HepG2 (cell line): Measurements from ENCODE around the gene RIPOR3. TPM values are rescaled to one million over a fixed set of nuclear protein-coding genes. Genes with fewer than 3 reads are reported as not detected.
A peak's percentile ranks its signal among the peaks of the same experiment; 100 is the strongest.

Experiments
- ATF7 ChIP-seq, 2 experiments: fragments of 450-650 bp in 1 of 2; sonication (generic) in 1 of 2; formaldehyde crosslinking in 1 of 2; IDR thresholded peaks; 2 replicates each; pipeline versions ENCODE4 v1.4.0 to v1.6.1; 2016 to 2020; ENCODE audit warnings: antibody characterized with exemption in 1 of 2, mild to moderate bottlenecking in 1 of 2, missing genetic modification reagents in 1 of 2
- CHD4 ChIP-seq: fragments of 200-600 bp; sonication (generic); IDR thresholded peaks from 2 replicates; pipeline ENCODE4 v1.7.0; 2017; ENCODE audit warnings: mild to moderate bottlenecking, low read length, borderline replicate concordance
- GATAD2A ChIP-seq: IDR thresholded peaks from 2 replicates; pipeline ENCODE4 v1.6.1; 2016
- HMG20A ChIP-seq: IDR thresholded peaks from 2 replicates; pipeline ENCODE4 v1.6.1; 2016; ENCODE audit warnings: borderline replicate concordance
- HNF4G ChIP-seq, 2 experiments: sonication (generic) in 1 of 2; formaldehyde crosslinking in 1 of 2; IDR thresholded peaks; 2 replicates each; pipeline versions ENCODE4 v1.4.0 to v1.6.1; 2011 to 2020; ENCODE audit warnings: borderline replicate concordance in 2 of 2, low read depth in 2 of 2, mild to moderate bottlenecking in 2 of 2, low read length in 1 of 2, missing genetic modification reagents in 1 of 2, moderate library complexity in 1 of 2
- IRF9 ChIP-seq: sonication (generic); formaldehyde crosslinking; IDR thresholded peaks from 2 replicates; pipeline ENCODE4 v1.8.0; 2022; ENCODE audit warnings: missing genetic modification reagents, mild to moderate bottlenecking, borderline replicate concordance
- KLF11 ChIP-seq: IDR thresholded peaks from 2 replicates; pipeline ENCODE4 v1.6.1; 2016; ENCODE audit warnings: missing compliant biosample characterization
- RCOR2 ChIP-seq: IDR thresholded peaks from 2 replicates; pipeline ENCODE4 v1.6.1; 2016; ENCODE audit warnings: missing biosample characterization, missing genetic modification reagents
- REPIN1 ChIP-seq: sonication (generic); formaldehyde crosslinking; IDR thresholded peaks from 2 replicates; pipeline ENCODE4 v1.8.0; 2022; ENCODE audit warnings: missing genetic modification reagents, low read depth, mild to moderate bottlenecking, borderline replicate concordance
- SNAPC5 ChIP-seq: sonication (generic); formaldehyde crosslinking; IDR thresholded peaks from 2 replicates; pipeline ENCODE4 v1.8.1; 2023; ENCODE audit warnings: mild to moderate bottlenecking, missing genetic modification reagents, borderline replicate concordance
- SOX13 ChIP-seq, 3 experiments: fragments of 450-650 bp in 1 of 3; sonication (generic) in 1 of 3; formaldehyde crosslinking in 1 of 3; IDR thresholded peaks in 2 of 3; conservative IDR thresholded peaks in 1 of 3; 2 replicates each; pipeline versions ENCODE4 v1.5.0 to v1.6.1; 2016 to 2020; ENCODE audit warnings: antibody characterized with exemption in 1 of 3, mild to moderate bottlenecking in 1 of 3, missing compliant biosample characterization in 1 of 3, missing genetic modification reagents in 1 of 3, moderate library complexity in 1 of 3
- SP140L ChIP-seq: sonication (generic); formaldehyde crosslinking; IDR thresholded peaks from 2 replicates; pipeline ENCODE4 v1.4.0; 2020; ENCODE audit warnings: missing genetic modification reagents, borderline replicate concordance
- TRIM24 ChIP-seq: sonication (generic); formaldehyde crosslinking; IDR thresholded peaks from 2 replicates; pipeline ENCODE4 v1.8.0; 2022; ENCODE audit warnings: mild to moderate bottlenecking, missing genetic modification reagents
- ZBTB7A ChIP-seq: sonication (generic); formaldehyde crosslinking; IDR thresholded peaks from 2 replicates; pipeline ENCODE4 v1.8.0; 2022; ENCODE audit warnings: mild to moderate bottlenecking, missing genetic modification reagents
- ZFP36 ChIP-seq: fragments of 150-350 bp; IDR thresholded peaks from 2 replicates; pipeline ENCODE4 v1.6.1; 2018; ENCODE audit warnings: borderline replicate concordance, low read length, low read depth; ENCODE audit not compliant: partially characterized antibody
- ZFP36L1 ChIP-seq: sonication (generic); formaldehyde crosslinking; IDR thresholded peaks from 2 replicates; pipeline ENCODE4 v1.8.0; 2022; ENCODE audit warnings: mild to moderate bottlenecking, missing genetic modification reagents, moderate library complexity
- ZNF18 ChIP-seq: sonication (generic); formaldehyde crosslinking; IDR thresholded peaks from 2 replicates; pipeline ENCODE4 v1.8.0; 2022; ENCODE audit warnings: mild to moderate bottlenecking, missing genetic modification reagents; ENCODE audit not compliant: insufficient replicate concordance
- ZNF260 ChIP-seq: sonication (generic); formaldehyde crosslinking; IDR thresholded peaks from 2 replicates; pipeline ENCODE4 v1.4.0; 2020; ENCODE audit warnings: missing genetic modification reagents, low read depth, mild to moderate bottlenecking, borderline replicate concordance
- ZNF275 ChIP-seq: sonication (generic); formaldehyde crosslinking; IDR thresholded peaks from 2 replicates; pipeline ENCODE4 v1.8.0; 2022; ENCODE audit warnings: missing genetic modification reagents, mild to moderate bottlenecking, inconsistent platforms, borderline replicate concordance
- ZNF362 ChIP-seq: sonication (generic); formaldehyde crosslinking; IDR thresholded peaks from 2 replicates; pipeline ENCODE4 v1.4.0; 2020; ENCODE audit warnings: missing genetic modification reagents, mild to moderate bottlenecking, borderline replicate concordance
- polyA plus RNA-seq, 8 experiments: library from polyadenylated mRNA; depleted of rRNA in 3 of 8; stranded (reverse) in 7 of 8; unstranded in 1 of 8; fragments of >200 nt; fragmentation: Illumina TruSeq in 4 of 8; extraction: Trizol in 4 of 8; gene quantifications; 2 replicates each; pipeline versions ENCODE4 v1.2.1 to v1.2.3, GENCODE V29; 2011 to 2016; ENCODE audit warnings: low read depth in 4 of 8, missing spikeins in 1 of 8, mixed read lengths in 1 of 8; ENCODE audit not compliant: insufficient read depth in 1 of 8
- total RNA-seq, 5 experiments: library from RNA; depleted of rRNA; stranded (reverse); fragments of >200 nt; fragmentation: Illumina TruSeq; extraction: Trizol; gene quantifications; 2 replicates each; pipeline ENCODE4 v1.2.3, GENCODE V29; 2016; ENCODE audit warnings: low read depth in 1 of 5

Gene RIPOR3
- total and polyA plus RNA-seq, 2 of the 13 experiments (the other 11 are each of a cell fraction or from before 2014, with no cell fraction given): 0.18 TPM; not detected in 1

GRCh38 chr20:50680105-50680960 is 11.0 kb downstream of the RIPOR3 start (continued):
- TF ChIP-seq TRIM24 (peak; percentile 74), ZBTB7A (CRISPR knock-in tag) (peak; percentile 49; the same call in 1 of the 2 replicates), ATF7 (IDR thresholded peaks at IDR 0.05) (no peak), ATF7 (CRISPR knock-in tag; IDR thresholded peaks at IDR 0.05) (peak; percentile 23; the same call in 1 of the 2 replicates), REPIN1 (CRISPR knock-in tag) (peak; percentile 90), ZNF362 (peak; percentile 67; the same call in 1 of the 2 replicates), RCOR2 (peak; percentile 93), SP140L (CRISPR knock-in tag) (peak; percentile 93), ZNF275 (0 out of 2 replicates have a peak, but pooled peaks have one; percentile 44), HNF4G (IDR thresholded peaks at IDR 0.05; ENCODE audit: borderline replicate concordance, low read depth, low read length) (peak; percentile 87; the same call in 1 of the 2 replicates), HNF4G (CRISPR knock-in tag; IDR thresholded peaks at IDR 0.05; ENCODE audit: borderline replicate concordance, low read depth) (peak; percentile 71; the same call in 1 of the 2 replicates), SNAPC5 (CRISPR knock-in tag) (no peak; the same call in 1 of the 2 replicates), KLF11 (CRISPR knock-in tag) (peak; percentile 72; the same call in 1 of the 2 replicates), CHD4 (0 out of 2 replicates have a peak, but pooled peaks have one; percentile 55), ZNF260 (CRISPR knock-in tag) (no peak), ZFP36 (peak; percentile 2), SOX13 (IDR thresholded peaks at IDR 0.05) (no peak), SOX13 (CRISPR knock-in tag; conservative IDR thresholded peaks at IDR 0.05 in 1 of 2, IDR thresholded peaks at IDR 0.05 in 1 of 2) (peak in 1 of 2 experiments; percentile 84; a peak in 2 of 4 replicates), ZNF18 (CRISPR knock-in tag) (peak; percentile 58), IRF9 (CRISPR knock-in tag) (peak; percentile 73; the same call in 1 of the 2 replicates), HMG20A (CRISPR knock-in tag) (peak; percentile 79; the same call in 1 of the 2 replicates), ZFP36L1 (CRISPR knock-in tag) (0 out of 2 replicates have a peak, but pooled peaks have one; percentile 13), GATAD2A (CRISPR knock-in tag) (peak; percentile 97)
